HG03378 (cell line): ENCODE measurements around the gene MSTO1.
"Not testable (repeated sequence)": the region's sequence is repeated elsewhere in the genome, so short reads cannot be mapped to it uniquely, and the experiment has no call there.

Source experiments
- ATAC-seq: cut with Tn5 transposase; IDR thresholded peaks from one replicate; pipeline ENCODE4 v1.9.1; 2021; ENCODE audit warnings: mild to moderate bottlenecking, moderate library complexity; ENCODE audit not compliant: unreplicated experiment

The MSTO1 gene

DNA sequence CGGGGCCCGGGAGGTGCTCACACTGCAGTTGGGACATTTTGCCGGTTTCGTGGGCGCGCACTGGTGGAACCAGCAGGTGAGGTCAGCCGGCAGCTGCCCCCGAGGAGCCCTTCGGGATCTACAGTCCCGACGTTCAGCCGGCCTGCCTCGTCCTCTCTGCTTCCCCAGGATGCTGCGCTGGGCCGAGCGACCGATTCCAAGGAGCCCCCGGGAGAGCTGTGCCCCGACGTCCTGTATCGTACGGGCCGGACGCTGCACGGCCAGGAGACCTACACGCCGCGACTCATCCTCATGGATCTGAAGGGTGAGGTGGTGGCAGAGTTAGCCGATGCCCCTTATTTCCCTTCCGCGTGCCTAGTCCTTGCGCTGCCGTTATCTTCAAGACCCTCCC lies 234 bp downstream of the MSTO1 start:
- not testable (repeated sequence) for ATAC-seq

DNA sequence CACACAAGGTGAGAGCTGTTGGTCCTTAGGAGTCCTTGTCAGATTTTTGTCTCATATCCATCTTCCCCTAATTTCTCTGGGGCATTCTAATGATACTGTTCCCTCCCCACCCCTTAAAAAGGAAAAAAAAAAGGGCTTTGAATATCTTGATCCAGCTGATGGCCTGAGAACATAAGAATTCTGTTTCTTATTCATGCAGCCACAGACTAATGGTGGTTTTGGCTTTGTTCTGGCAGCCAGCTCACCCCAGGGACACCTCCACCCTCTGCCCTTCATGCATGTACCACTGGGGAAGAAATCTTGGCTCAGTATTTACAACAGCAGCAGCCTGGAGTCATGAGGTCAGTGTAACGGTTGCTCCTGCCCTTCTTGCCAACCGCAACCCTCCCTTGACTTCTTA lies 3.2 kb downstream of the MSTO1 start:
- ATAC-seq = not testable (repeated sequence)

DNA sequence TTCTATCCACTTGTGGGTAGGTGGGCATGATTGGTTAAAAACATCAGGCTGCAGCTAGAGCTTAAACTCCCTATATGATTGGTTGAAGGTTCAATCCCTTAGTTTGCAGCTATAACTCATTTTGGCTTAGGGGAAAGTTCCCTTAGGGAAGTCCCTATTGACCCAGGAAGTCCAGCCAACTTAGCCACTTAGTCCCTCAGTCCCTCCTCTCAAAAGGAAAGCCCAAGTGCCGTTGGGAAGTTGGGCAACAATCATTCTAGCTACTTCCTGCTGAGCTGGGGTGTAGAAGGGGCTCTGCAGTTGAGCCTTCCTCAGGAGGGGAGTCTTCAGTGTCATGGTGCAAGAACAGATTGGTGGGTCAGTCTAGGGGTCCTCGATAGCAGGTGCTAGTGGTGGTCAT lies 12.2 kb downstream of the MSTO1 start:
- no peak for ATAC-seq

DNA sequence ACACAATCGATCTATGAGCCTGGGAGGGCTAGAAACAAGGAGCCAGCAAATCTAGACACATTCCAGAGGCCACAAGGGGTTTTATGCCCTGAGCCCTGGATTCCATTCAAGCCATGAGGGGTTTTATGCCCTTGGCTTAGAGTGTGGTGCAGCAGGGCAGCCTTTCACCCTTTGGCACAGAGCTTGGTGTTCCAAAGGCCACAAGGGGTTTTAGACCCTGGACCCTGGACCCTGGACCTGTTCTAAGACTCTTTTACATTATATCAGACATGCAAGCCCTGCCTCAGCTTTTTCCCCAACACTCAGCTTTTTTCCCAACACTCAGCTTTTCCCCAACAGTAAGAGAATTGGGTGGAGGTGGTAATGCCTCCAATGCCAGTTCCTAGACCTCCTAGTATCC lies 13.3 kb downstream of the MSTO1 start:
- no peak for ATAC-seq

DNA sequence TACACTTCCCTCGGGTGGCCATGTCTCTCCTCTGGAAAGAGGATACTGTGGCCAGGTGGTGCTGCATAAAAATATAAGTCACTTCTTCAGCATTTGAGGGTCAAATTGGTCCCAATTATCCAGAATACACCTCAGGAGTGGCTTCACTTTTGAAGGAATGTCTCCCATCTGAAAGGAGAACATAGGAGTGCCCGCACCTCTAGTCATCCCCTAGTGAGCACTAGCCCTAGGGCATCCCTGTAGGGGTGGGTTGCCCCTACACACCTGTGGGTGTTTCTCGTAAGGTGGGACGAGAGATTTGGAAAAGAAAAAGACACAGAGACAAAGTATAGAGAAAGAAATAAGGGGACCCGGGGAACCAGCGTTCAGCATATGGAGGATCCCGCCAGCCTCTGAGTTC lies 16.4 kb downstream of the MSTO1 start:
- not testable (repeated sequence) for ATAC-seq

DNA sequence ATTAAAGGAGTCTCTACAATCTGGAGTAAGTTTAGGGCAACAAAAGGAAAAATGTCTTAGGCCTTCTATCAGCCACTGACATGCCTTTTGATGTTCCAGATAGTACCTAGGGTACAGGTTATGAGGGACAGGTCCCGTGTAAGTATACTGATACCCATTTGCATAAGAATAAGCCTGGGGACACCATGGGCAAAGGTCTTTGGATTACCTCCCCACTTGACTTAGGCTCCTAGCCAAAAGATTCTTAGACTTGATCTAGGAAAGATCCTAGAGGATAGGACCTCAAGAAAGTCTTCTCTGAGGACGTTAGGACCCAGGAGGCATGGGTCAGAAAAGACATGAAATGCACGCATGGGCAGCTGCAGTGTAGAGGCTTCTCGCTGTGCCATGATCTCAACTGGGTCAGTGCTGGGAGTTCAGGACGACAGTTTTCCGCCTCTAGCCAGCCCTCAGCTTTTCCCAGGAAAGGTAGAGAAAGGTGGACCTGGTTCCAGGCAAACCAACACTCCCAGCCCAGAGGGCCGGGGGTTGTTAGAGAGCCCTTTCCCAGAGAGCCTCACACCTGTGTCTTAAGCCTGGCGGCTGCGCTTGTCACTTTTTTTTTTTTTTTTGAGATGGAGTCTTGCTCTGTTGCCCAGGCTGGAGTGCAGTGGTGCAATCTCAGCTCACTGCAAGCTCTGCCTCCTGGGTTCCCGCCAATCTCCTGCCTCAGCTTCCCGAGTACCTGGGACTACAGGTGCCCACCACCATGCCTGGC lies 26.6 kb downstream of the MSTO1 start:
- ATAC-seq = no peak

DNA sequence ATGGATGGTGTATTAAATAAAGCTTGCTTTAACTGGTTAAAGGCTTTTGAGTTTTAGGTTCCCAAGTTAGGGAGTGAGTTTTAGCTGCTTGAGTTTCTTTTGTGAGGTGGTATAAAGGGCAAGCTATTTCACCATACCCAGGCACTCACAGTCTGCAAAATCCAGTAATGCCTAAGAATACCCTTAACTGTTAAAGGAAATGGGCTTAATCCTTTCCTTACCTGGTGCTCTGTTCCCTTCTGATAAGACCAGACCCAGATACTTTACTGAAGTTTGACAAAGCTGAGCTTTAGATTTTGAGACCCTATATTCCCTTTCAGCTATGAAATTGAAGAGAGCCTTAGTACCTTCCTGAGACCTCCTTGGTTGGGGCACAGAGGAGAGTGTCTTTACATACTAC lies 30.3 kb downstream of the MSTO1 start:
- no peak for ATAC-seq

DNA sequence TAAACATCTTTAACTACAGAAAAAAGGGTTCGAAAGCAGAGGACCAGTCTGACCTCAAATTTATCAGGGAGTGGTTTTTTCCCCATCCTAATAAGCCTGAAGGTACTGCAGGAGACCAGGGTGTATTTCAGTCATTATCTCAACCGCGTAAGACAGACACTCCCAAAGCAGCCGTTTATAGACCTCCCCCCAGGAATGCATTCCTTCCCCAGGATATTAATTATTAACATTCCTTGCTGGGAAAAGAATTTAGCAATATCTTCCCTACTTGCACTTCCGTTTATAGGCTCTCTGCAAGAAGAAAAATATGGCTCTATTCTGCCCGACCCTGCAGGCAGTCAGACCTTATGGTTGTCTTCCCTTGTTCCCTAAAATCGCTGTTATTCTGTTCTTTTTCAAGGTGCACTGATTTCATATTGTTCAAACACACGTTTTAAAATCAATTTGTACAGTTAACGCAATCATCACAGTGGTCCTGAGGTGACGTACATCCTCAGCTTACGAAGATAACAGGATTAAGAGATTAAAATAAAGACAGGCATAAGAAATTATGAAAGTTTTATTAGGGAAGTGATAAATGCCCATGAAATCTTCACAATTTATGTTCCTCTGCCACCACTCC lies 32.7 kb downstream of the MSTO1 start:
- ATAC-seq = not testable (repeated sequence)

DNA sequence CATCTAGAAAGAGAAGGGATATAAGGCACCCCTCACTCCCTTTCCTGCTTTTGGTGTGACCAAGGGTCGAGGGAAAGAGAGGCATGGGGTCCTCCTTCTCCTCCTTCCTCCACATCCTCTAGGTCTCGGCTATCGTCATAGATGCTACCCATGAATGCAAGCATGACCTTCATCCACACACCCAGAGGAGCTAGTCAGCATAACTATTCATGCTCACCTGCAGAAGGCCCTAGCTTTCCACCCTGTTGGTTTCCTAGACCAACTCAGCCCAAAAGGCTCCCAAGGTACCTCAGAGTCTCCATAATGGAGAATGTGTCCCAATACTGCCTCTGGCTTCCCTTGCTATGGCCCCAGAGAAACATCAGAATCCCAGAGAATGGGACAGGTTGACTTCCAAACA lies 33.2 kb downstream of the MSTO1 start:
- no peak for ATAC-seq

DNA sequence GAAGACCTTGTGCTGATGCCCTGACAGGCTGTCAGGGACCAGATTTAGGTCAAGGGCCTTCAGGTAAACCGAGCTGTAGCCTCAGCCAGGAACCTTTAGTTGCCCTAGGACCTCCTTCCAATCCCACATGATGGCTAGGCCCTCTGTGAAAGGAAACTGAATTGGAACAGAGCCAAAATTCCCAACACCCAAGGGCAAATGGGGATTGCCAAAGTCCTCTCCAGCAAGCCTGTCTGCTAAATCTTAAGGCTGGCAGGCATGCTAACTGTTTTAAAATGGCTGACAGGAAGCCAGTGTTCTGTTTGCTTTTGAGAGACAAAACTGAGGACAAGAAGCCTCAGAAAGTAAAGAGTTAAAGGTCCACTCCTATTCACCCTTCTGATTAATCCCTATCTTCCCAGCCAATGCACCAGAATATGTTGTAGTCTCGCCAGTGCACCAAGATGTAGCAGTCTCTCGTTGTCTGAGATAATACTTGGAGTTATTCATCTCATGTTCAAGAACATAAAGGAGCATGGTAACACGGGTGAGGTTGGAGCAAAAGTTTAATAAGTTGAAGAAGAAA lies 35.1 kb downstream of the MSTO1 start:
- ATAC-seq = no peak

DNA sequence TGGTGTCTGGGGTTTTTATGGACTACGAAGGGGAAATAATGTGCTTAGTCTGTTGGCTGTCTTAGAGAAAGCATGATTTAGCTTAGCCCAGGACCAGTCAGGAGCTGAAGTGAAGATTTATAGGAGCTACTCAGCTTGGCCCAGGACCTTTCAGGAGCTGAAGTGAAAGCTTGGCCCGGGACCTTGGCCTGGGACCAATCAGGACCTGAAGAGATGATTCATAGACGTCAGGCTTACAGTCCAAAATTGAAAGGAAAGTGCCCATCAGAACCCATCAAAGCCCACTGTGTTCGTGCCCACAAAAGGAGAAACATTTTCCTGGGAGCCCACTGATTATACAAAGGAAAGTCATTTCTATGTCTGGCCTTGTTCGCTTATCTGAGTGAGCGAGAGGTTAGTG lies 35.6 kb downstream of the MSTO1 start:
- no peak for ATAC-seq

DNA sequence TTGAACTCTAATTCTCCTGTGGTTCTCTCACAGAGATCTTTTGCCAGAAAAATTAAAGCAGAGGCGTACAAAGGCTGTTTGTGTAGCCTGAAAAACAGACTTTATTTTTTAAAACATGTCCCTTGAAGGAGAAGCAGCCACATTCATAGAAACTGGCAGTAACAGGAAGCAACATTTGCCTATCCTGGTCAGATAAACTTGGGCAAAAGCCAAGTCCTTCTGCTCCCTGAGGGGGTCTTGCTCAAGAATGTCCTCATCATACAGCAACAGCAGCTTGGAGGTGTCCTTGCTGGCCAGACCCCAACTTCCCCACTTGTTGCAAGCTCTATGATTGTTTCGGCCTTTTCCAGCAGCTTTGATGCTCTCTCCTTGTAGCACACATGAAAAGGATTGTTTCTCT lies 36.3 kb downstream of the MSTO1 start:
- ATAC-seq = no peak

DNA sequence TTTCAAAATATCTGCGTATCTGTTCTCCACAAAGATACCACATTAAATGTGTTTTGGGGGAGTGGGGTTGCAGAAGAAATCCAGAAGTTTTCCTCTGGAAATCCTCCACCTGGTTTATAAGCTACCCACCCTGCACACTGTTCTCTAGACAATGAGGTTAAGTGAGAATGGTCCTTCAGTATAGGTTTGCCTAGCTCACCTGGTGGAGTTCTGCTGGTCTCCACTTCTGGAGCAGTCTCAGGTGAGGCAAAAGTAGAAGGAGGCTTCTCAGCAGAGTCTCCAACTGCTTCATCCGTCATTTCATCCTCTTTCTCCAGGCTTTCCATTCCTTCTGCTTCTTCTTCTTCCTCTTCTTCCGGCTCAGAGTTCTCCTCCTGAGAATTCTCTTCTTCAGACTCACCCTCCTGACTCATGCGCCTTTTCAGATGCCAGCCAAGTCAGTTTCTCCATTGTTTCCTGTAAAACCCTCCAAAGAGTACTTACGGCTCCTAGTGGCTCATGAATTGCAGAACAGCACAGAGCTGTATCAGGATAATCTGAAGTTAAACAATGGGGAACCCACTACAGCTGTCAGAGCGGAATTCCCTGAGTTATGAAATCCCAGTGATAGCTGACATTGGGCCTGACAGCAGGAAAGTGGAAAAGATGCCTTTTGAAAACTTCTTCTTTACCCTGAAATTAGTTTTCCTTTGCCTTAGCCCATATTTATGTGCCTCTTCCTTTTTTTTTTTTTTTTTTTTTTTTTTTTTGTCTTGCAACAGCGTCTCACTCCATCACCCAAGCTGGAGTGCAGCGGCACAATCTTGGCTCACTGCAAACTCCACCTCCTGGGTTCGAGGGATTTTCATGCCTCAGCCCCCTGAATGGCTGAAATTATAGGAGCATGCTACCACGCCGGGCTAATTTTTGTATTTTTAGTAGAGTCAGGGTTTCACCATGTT lies 38.5 kb downstream of the MSTO1 start:
- ATAC-seq = no peak

DNA sequence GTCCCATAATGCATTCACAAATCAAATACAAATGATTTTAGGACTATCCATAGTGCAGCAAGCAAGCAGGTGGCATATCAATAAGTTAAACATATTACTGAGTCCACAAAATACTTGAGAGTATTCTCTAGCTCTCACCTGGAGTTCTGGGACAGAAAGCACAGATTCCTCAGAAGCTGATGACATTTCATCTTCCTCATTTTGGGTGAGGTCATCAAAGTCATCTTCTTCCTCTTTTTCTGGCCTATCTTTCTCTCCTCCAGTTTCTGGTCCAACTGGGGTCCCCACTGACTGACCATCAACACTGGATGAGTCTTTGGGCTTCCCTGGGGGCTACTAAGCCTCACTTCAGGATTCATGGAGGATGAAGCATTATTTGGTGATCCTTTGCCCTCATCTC lies 39.7 kb downstream of the MSTO1 start:
- no peak for ATAC-seq

DNA sequence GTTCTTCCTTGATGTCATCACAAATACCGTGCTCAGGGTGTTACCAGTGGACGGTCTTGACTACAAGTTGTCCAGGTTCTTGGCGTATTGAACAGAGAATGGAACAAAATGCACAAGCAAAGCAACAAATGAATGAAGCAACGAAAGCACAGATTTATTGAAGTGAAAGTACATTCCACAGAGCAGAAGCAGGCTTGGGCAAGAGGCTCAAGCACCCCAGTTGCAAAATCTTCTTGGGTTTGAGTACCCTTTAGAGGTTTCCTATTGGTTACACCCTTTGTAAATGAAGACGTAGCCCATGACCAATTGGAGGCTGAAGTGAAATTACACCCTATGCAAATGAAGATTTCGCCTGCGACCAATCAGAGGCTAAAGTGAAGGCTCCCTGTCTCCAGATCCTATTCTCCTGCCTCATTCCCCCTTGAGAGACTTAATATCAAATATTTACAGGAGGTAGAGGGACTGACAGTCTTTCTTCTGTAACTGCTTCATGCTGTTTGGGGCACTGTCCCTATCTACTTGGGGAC lies 40.3 kb downstream of the MSTO1 start:
- no peak for ATAC-seq

DNA sequence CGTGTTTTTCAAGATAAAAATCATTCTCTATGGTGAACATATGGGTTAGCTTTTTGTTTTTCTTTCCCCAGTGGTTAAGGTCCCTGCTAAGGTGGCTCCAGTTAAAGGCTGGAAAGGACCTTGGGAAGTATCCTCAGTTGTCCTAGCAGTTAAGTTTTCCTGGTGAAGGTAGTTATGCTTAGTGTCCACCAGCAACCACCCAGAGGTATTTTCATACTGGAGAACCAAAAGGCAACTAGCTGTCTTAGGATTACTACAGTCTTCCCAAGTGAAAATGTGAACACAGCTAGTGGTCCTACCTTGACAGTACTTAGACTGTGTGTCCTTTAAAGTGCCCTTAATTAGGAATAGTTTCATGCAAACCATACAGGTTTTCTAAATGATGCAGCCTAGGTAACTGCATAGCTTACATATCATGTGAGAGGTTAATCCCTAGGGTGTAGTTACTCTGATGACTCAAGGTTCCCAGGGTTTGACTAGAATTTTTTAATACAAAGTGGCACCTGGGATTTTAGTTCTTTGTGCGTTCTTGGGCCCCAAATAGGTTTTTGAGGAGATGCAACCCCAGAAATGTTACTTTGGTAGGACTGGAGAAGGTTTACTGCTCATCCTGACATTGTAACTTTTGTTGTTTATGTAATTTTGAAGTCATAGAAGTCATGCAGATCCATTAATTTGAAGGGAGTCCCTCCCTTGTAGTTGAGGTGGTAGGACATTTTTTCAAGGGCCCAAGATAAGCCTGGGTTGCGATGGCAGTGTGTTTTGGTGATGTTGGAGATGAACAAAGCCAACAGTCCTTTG lies 42.0 kb downstream of the MSTO1 start:
- no peak for ATAC-seq

DNA sequence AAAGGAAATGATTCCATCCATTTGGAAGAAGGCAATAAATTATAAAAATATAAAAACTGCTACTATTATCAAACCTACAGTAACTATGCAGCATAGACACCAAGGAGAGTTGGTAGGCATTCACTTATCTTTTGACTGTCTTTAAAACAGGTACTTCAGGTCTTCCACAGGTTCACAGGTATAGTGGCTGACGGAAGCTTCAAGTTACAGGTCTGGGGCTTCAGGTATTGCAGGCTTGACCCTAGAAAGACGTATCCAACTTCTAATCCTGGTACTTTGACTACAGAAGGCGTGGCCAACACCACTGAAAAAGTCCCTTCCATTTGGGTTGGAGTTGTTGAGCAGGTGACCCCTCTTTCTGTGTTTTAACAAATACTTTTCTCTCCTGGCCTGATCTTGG lies 42.9 kb downstream of the MSTO1 start:
- ATAC-seq = no peak

DNA sequence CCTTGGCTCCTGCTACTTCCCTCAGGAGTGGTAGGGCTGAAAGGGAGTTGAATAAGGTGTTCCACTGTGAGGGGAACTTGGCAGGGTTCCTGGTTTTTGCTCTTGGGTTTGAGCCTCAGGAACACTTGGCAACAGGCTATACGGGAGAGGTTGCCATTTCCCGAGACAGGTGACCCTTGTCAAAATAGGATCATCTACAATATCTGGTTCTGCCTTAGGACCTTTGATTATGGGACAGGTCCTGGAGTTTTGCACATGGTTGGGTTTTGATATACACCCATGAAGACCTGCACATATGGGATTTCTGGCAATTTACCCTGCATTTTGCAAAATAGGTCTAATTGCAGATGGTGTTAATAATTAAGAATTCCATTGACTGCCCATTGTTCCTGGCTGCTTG lies 47.4 kb downstream of the MSTO1 start:
- ATAC-seq = no peak

DNA sequence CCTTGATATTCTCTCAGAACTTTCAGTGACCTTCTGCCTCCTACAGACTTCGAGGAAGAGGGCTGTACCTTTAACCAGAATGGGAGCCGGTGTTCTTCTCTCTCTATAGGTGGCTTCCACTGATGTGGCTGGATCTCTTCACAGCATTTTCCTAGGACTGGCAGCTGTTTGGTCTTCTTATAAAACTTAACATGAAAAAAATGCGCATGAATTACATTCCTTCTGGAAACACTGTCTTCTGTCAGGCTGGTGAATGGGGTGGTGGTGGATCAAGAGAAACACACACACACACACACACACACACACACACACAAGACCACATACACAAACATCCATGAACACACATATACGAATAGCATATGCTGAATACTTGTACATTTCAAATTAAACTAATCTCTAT lies 51.2 kb downstream of the MSTO1 start:
- ATAC-seq = not testable (repeated sequence)
